Neural cell (in vitro differentiated cells): ENCODE data around the gene UBN1. TPM values are rescaled to one million over a fixed set of nuclear protein-coding genes. Genes with fewer than 3 reads are reported as not detected.

Experiments used
- H2AFZ ChIP-seq: fragments of 200-600, 300-800 bp; sonication (generic), shearing (Covaris generic); 2 replicates; pipeline ENCODE4 v1.6.0; 2014; ENCODE audit warnings: low read depth, mild to moderate bottlenecking, antibody characterized with exemption, low read length, moderate library complexity
- H3F3A ChIP-seq: fragments of 200-600 bp; shearing (Covaris generic); 2 replicates; pipeline ENCODE4 v1.6.1; 2016; ENCODE audit warnings: mild to moderate bottlenecking, moderate library complexity, mixed read lengths, antibody characterized with exemption, low read length; ENCODE audit not compliant: insufficient read depth, poor library complexity, severe bottlenecking
- H3K27ac ChIP-seq: fragments of 200-600, 300-800 bp; sonication (generic), shearing (Covaris generic); 2 replicates; pipeline ENCODE4 v1.5.1; 2014; ENCODE audit warnings: mild to moderate bottlenecking, low read length, moderate library complexity
- H3K27me3 ChIP-seq: fragments of 300-800, 200-600 bp; sonication (generic), shearing (Covaris generic); 2 replicates; pipeline ENCODE4 v1.6.0; 2014; ENCODE audit warnings: mild to moderate bottlenecking, low read depth, low read length, moderate library complexity; ENCODE audit not compliant: insufficient read depth
- H3K36me3 ChIP-seq: fragments of 300-800, 200-600 bp; sonication (generic), shearing (Covaris generic); 2 replicates; pipeline ENCODE4 v1.5.1; 2014; ENCODE audit warnings: mild to moderate bottlenecking, antibody characterized with exemption, low read length, moderate library complexity; ENCODE audit not compliant: insufficient read depth
- H3K4me2 ChIP-seq: fragments of 300-800, 200-600 bp; sonication (generic), shearing (Covaris generic); 2 replicates; pipeline ENCODE4 v1.6.0; 2014; ENCODE audit warnings: mild to moderate bottlenecking, low read length
- H3K4me3 ChIP-seq: fragments of 300-800, 200-600 bp; sonication (generic), shearing (Covaris generic); 2 replicates; pipeline ENCODE4 v1.5.1; 2014; ENCODE audit warnings: mild to moderate bottlenecking, low read length, moderate library complexity
- H3K79me2 ChIP-seq: fragments of 200-600 bp; shearing (Covaris generic); replicated peaks from 2 replicates; pipeline ENCODE4 v1.6.0; 2014; ENCODE audit warnings: mild to moderate bottlenecking, low read length, moderate library complexity; ENCODE audit not compliant: insufficient read depth
- H3K9ac ChIP-seq: fragments of 300-800, 200-600 bp; sonication (generic), shearing (Covaris generic); 2 replicates; pipeline ENCODE4 v1.6.1; 2016; ENCODE audit warnings: mild to moderate bottlenecking, low read length, mixed read lengths
- H3K9me2 ChIP-seq: fragments of 200-600 bp; shearing (Covaris generic); 2 replicates; pipeline ENCODE4 v1.6.1; 2016; ENCODE audit warnings: mild to moderate bottlenecking, low read length, mixed read lengths; ENCODE audit not compliant: insufficient read depth
- H3K9me3 ChIP-seq: fragments of 200-600, 300-800 bp; sonication (generic), shearing (Covaris generic); 2 replicates; pipeline ENCODE4 v1.6.1; 2016; ENCODE audit warnings: mild to moderate bottlenecking, mixed run types, low read length, moderate library complexity, mixed read lengths
- H4K20me1 ChIP-seq: fragments of 200-600 bp; shearing (Covaris generic); 2 replicates; pipeline ENCODE4 v1.6.1; 2016; ENCODE audit warnings: mild to moderate bottlenecking, mixed run types; ENCODE audit not compliant: insufficient read depth
- CTCF ChIP-seq: fragments of 450-650 bp; IDR thresholded peaks from 2 replicates; pipeline ENCODE4 v1.5.1; 2014; ENCODE audit warnings: antibody characterized with exemption, mild to moderate bottlenecking, moderate library complexity; ENCODE audit not compliant: poor library complexity, severe bottlenecking
- EP300 ChIP-seq: fragments of 450-650 bp; conservative IDR thresholded peaks from 2 replicates; pipeline ENCODE4 v1.6.1; 2014; ENCODE audit warnings: antibody characterized with exemption, mild to moderate bottlenecking, moderate library complexity; ENCODE audit not compliant: poor library complexity, severe bottlenecking
- EZH2 ChIP-seq: fragments of 200-600, 300-800 bp; shearing (Covaris generic), sonication (generic); IDR thresholded peaks from 2 replicates; pipeline ENCODE4 v1.6.1; 2014; ENCODE audit warnings: antibody characterized with exemption, low read length, borderline replicate concordance, mild to moderate bottlenecking; ENCODE audit not compliant: insufficient read depth, poor library complexity, severe bottlenecking
- MXI1 ChIP-seq: fragments of 450-650 bp; conservative IDR thresholded peaks from 2 replicates; pipeline ENCODE4 v1.6.1; 2014; ENCODE audit warnings: antibody characterized with exemption, mild to moderate bottlenecking; ENCODE audit not compliant: poor library complexity, severe bottlenecking
- POLR2AphosphoS5 ChIP-seq: IDR thresholded peaks from 2 replicates; pipeline ENCODE4 v1.6.1; 2012
- RAD21 ChIP-seq: fragments of 450-650 bp; conservative IDR thresholded peaks from 2 replicates; pipeline ENCODE4 v1.6.1; 2014; ENCODE audit warnings: antibody characterized with exemption, mild to moderate bottlenecking, moderate library complexity
- SMC3 ChIP-seq: fragments of 450-650 bp; conservative IDR thresholded peaks from 2 replicates; pipeline ENCODE4 v1.6.1; 2014; ENCODE audit warnings: antibody characterized with exemption, mild to moderate bottlenecking, moderate library complexity; ENCODE audit not compliant: poor library complexity
- TAF1 ChIP-seq: IDR thresholded peaks from 2 replicates; pipeline ENCODE4 v1.6.1; 2012; ENCODE audit warnings: low read depth
- polyA plus RNA-seq: library from polyadenylated mRNA; depleted of rRNA; stranded (reverse); fragments of >200 nt; gene quantifications from 2 replicates; pipeline ENCODE4 v1.2.3, GENCODE V29; 2014
- TF ChIP-seq, protein P1 (sequence below): IDR thresholded peaks from 2 replicates; pipeline ENCODE4 v1.6.1; 2012; ENCODE audit warnings: borderline replicate concordance

Gene UBN1
- polyA plus RNA-seq, 1 donor from 2014 or later = 17.1 TPM

DNA sequence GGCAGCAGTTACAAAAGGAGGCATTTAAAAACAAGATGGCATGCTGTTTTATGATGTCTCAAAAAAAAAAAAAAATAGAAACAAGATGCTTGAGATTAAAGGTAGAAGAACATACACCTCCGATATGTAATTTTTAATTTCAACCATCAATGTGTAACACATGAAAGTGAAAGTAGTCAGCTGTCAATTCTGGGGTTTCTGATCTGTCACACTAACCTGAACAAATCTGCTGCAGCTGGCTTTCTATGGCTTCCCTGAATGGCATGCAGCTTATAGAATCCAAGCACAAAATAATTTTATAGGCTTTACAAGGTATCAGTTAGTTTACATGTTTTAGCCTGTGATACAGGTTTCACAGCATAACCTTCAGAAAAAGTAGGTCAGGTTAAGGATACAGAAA, 13.7 kb upstream of the UBN1 start:
- no peaks in the 10 kb centered on the region for H3K9me2 ChIP-seq
- H3K4me3 ChIP-seq = no peak overlapping the region
- no peaks in the 10 kb centered on the region for H3K36me3 ChIP-seq
- H3K4me2 ChIP-seq = no peak overlapping the region
- TF ChIP-seq CTCF = no peak
- no peak for TF ChIP-seq MXI1
- TF ChIP-seq EZH2 = no peak
- TF ChIP-seq EP300 = no peak
- TF ChIP-seq TAF1 = no peak
- TF ChIP-seq RAD21 = no peak
- no peak for TF ChIP-seq SMC3
- TF ChIP-seq, protein P1, sequence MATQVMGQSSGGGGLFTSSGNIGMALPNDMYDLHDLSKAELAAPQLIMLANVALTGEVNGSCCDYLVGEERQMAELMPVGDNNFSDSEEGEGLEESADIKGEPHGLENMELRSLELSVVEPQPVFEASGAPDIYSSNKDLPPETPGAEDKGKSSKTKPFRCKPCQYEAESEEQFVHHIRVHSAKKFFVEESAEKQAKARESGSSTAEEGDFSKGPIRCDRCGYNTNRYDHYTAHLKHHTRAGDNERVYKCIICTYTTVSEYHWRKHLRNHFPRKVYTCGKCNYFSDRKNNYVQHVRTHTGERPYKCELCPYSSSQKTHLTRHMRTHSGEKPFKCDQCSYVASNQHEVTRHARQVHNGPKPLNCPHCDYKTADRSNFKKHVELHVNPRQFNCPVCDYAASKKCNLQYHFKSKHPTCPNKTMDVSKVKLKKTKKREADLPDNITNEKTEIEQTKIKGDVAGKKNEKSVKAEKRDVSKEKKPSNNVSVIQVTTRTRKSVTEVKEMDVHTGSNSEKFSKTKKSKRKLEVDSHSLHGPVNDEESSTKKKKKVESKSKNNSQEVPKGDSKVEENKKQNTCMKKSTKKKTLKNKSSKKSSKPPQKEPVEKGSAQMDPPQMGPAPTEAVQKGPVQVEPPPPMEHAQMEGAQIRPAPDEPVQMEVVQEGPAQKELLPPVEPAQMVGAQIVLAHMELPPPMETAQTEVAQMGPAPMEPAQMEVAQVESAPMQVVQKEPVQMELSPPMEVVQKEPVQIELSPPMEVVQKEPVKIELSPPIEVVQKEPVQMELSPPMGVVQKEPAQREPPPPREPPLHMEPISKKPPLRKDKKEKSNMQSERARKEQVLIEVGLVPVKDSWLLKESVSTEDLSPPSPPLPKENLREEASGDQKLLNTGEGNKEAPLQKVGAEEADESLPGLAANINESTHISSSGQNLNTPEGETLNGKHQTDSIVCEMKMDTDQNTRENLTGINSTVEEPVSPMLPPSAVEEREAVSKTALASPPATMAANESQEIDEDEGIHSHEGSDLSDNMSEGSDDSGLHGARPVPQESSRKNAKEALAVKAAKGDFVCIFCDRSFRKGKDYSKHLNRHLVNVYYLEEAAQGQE = no peak
- TF ChIP-seq POLR2AphosphoS5 = no peak
- no peak overlapping the region for H3K9ac ChIP-seq
- no peaks in the 10 kb centered on the region for H3F3A ChIP-seq
- no peak overlapping the region for H3K27ac ChIP-seq
- no peaks in the 10 kb centered on the region for H3K27me3 ChIP-seq
- H3K9me3 ChIP-seq = no peaks in the 10 kb centered on the region
- no peak overlapping the region for H2AFZ ChIP-seq
- no peaks in the 10 kb centered on the region for H4K20me1 ChIP-seq
- H3K79me2 ChIP-seq = no peaks in the 10 kb centered on the region

DNA sequence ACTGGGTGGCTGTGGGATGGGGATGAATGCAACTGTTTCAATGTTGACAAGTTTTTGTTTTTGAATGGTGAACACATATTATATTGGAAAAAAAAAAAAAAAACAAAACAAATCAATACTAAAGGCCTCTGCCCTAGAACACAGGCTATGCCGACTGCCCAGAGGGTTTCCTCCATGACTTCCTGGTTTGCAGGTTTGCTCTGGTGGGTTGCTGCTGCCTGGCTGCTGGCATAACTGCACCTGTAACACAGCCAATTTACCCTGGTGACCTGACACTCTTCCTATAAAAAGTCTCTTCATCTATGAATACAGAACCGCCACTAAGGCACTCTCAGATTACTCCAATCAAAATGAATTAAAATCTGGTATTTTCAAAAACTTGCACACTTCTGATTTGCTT, 10.6 kb upstream of the UBN1 start:
- H3K36me3 ChIP-seq = no peaks in the 10 kb centered on the region
- H4K20me1 ChIP-seq = no peaks in the 10 kb centered on the region
- no peak overlapping the region for H3K27ac ChIP-seq

More for the DNA sequence above, 10.6 kb upstream of the UBN1 start:
- Histone ChIP-seq H3K9me3 (no peaks in the 10 kb centered on the region), H3K9ac (no peak overlapping the region), H3F3A (no peaks in the 10 kb centered on the region), H2AFZ (no peak overlapping the region), H3K4me3 (no peak overlapping the region), H3K79me2 (no peaks in the 10 kb centered on the region), H3K27me3 (no peaks in the 10 kb centered on the region), H3K4me2 (no peak overlapping the region), H3K9me2 (no peaks in the 10 kb centered on the region)
- no peak for TF ChIP-seq EZH2
- TF ChIP-seq MXI1 = no peak
- no peak for TF ChIP-seq EP300
- no peak for TF ChIP-seq SMC3
- no peak for TF ChIP-seq RAD21
- no peak for TF ChIP-seq POLR2AphosphoS5
- no peak for TF ChIP-seq CTCF
- TF ChIP-seq, protein P1 = no peak
- TF ChIP-seq TAF1 = no peak
